Medulla oblongata (tissue), 1 donor: ENCODE data around the gene RIIAD1.
"Not testable (repeated sequence)": the region's sequence is repeated elsewhere in the genome, so short reads cannot be mapped to it uniquely, and the experiment has no call there.

Experiments
- DNase-seq: peaks from one replicate; pipeline ENCODE4 v3.0.0-alpha.2; 2015; ENCODE audit errors: extremely low spot score

RIIAD1 gene

GRCh38 chr1:151733995-151734394 is 12.7 kb downstream of the RIIAD1 start:
- DNase-seq, result not testable (repeated sequence)

- DNase-seq, result no peak
Measured at GRCh38 chr1:151737026-151737425, 15.7 kb downstream of the RIIAD1 start.

- no peak for DNase-seq
Measured at GRCh38 chr1:151737479-151737878, 16.2 kb downstream of the RIIAD1 start.

- DNase-seq, result no peak
Measured at GRCh38 chr1:151739590-151740355, 18.5 kb downstream of the RIIAD1 start.

- no peak for DNase-seq
Measured at GRCh38 chr1:151741516-151741915, 20.2 kb downstream of the RIIAD1 start.

- no peak for DNase-seq
Measured at GRCh38 chr1:151756291-151756690, 35.0 kb downstream of the RIIAD1 start.

- no peak for DNase-seq
Measured at GRCh38 chr1:151759241-151759640, 37.9 kb downstream of the RIIAD1 start.

- DNase-seq, result no peak
Measured at GRCh38 chr1:151760597-151761385, 39.5 kb downstream of the RIIAD1 start.

GRCh38 chr1:151762941-151763921 is 41.9 kb downstream of the RIIAD1 start, which contains the start of gene MRPL9:
TSS of gene MRPL9 (minus strand) at chr1:151763496. CDS start at chr1:151763479, 17 bp downstream.
- DNase-seq, result peak; percentile 72

GRCh38 chr1:151763990-151764389 is 42.7 kb downstream of the RIIAD1 start:
- DNase-seq, result peak; percentile 8

GRCh38 chr1:151768351-151769066 is 47.2 kb downstream of the RIIAD1 start:
- DNase-seq, result not testable (repeated sequence)

GRCh38 chr1:151769270-151769669 is 47.9 kb downstream of the RIIAD1 start:
- DNase-seq, result not testable (repeated sequence)

GRCh38 chr1:151773702-151774101 is 52.4 kb downstream of the RIIAD1 start:
- no peak for DNase-seq

- no peak for DNase-seq
Measured at GRCh38 chr1:151774256-151774922, 53.1 kb downstream of the RIIAD1 start.

- DNase-seq, result no peak
Measured at GRCh38 chr1:151775894-151776664, 54.8 kb downstream of the RIIAD1 start.

GRCh38 chr1:151776665-151777062 is 55.3 kb downstream of the RIIAD1 start:
- no peak for DNase-seq

GRCh38 chr1:151777317-151777716 is 56.0 kb downstream of the RIIAD1 start:
- no peak for DNase-seq
